ENCODE results near the gene SLC18A2.
"Not testable (repeated sequence)": the region's sequence is repeated elsewhere in the genome, so short reads cannot be mapped to it uniquely, and the experiment has no call there.

Gene SLC18A2

DNA sequence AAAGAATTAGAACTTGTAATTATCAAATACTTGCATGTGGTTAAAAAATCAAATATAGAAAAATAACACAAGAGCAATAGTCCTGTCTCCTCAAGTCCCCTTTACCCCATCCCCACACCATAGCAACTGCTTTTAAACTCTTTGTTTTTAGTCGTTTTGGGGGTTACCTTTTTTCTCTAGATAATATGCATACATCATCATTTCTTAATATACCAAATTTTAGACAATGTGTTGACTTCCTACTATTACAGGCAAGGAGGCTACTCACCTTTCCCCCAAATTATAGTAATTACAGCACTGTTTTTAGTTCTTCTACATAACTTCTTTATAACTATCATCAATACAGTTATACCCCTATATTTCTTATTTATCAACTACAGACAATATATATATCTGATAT lies 57.3 kb downstream of the SLC18A2 start:
- Histone ChIP-seq H3K9ac (ENCODE audit: low read length) (no peak overlapping the region), H2BK120ac (ENCODE audit: low read depth, low read length) (no peak overlapping the region), H2AFZ (ENCODE audit: low read depth, low read length) (no peak overlapping the region), H3K4me2 (ENCODE audit: low read length, poor library complexity, severe bottlenecking) (no peak overlapping the region), H3K27ac (ENCODE audit: low read length, poor library complexity, severe bottlenecking) (no peak overlapping the region), H2BK5ac (ENCODE audit: low read depth, low read length, poor library complexity, severe bottlenecking) (no peak overlapping the region), H2BK12ac (ENCODE audit: low read length in 2 of 2) (no peak overlapping the region), H3K4me3 (ENCODE audit: insufficient read depth in 1 of 2, low read depth in 1 of 2, low read length in 2 of 2) (no peak overlapping the region), H3K27me3 (ENCODE audit: control insufficient read depth in 1 of 2, insufficient read depth in 1 of 2, low read length in 2 of 2) (no peaks in the 10 kb centered on the region), H4K91ac (ENCODE audit: low read length) (no peak overlapping the region), H3K14ac (ENCODE audit: low read length in 2 of 2) (no peak overlapping the region), H3K9me3 (ENCODE audit: control insufficient read depth, low read length) (no peaks in the 10 kb centered on the region), H3K23ac (ENCODE audit: low read length in 2 of 2) (no peak overlapping the region), H2BK15ac (ENCODE audit: low read depth, poor library complexity, severe bottlenecking) (no peak overlapping the region), H3K79me1 (replicated peaks; ENCODE audit: low read length, poor library complexity, severe bottlenecking) (peaks cover 11% of the 10 kb centered on the region), H2AK5ac (ENCODE audit: low read length, severe bottlenecking) (no peak overlapping the region), H3K4ac (ENCODE audit: low read depth in 1 of 2, low read length in 2 of 2) (no peak overlapping the region), H3K4me1 (ENCODE audit: control insufficient read depth, insufficient read depth, low read depth, low read length) (no peaks in the 10 kb centered on the region), H3K18ac (ENCODE audit: low read depth in 1 of 2, low read length in 2 of 2) (no peak overlapping the region), H4K8ac (ENCODE audit: low read length) (no peak overlapping the region), H3K36me3 (ENCODE audit: control insufficient read depth in 1 of 2, insufficient read depth in 2 of 2, low read depth in 1 of 2, low read length in 2 of 2) (no peaks in the 10 kb centered on the region)
- DNase-seq: no peak
- 100% methylated on average over 1 of the region's 1 CpG for WGBS

DNA sequence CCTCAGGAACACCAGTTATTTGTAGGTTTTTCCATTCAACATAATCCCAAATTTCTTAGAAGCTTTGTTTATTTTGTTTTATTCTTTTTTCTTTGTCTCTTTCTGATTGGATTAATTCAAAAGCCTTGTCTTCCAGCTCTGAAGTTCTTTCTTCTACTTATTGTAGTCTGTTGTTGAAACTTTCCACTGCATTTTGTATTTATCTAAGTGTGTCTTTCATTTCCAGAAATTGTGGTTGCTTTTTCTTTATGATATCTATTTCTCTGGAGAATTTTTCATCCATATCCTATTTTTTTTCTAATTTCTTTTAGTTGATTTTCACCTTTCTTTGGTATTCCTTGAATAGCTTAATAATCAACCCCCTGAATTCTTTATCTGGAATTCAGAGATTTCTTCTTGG lies 58.5 kb downstream of the SLC18A2 start:
- Histone ChIP-seq H3K9ac (ENCODE audit: low read length) (no peak overlapping the region), H4K8ac (ENCODE audit: low read length) (no peak overlapping the region), H3K9me3 (ENCODE audit: control insufficient read depth, low read length) (no peaks in the 10 kb centered on the region), H3K18ac (ENCODE audit: low read depth in 1 of 2, low read length in 2 of 2) (no peak overlapping the region), H4K91ac (ENCODE audit: low read length) (no peak overlapping the region), H2BK120ac (ENCODE audit: low read depth, low read length) (no peak overlapping the region), H3K27ac (ENCODE audit: low read length, poor library complexity, severe bottlenecking) (no peak overlapping the region), H2BK15ac (ENCODE audit: low read depth, poor library complexity, severe bottlenecking) (no peak overlapping the region), H2BK12ac (ENCODE audit: low read length in 2 of 2) (no peak overlapping the region), H2AK5ac (ENCODE audit: low read length, severe bottlenecking) (no peak overlapping the region), H3K4me1 (ENCODE audit: control insufficient read depth, insufficient read depth, low read depth, low read length) (no peaks in the 10 kb centered on the region), H2AFZ (ENCODE audit: low read depth, low read length) (no peak overlapping the region), H3K27me3 (ENCODE audit: control insufficient read depth in 1 of 2, insufficient read depth in 1 of 2, low read length in 2 of 2) (no peaks in the 10 kb centered on the region), H3K4me3 (ENCODE audit: insufficient read depth in 1 of 2, low read depth in 1 of 2, low read length in 2 of 2) (no peak overlapping the region), H2BK5ac (ENCODE audit: low read depth, low read length, poor library complexity, severe bottlenecking) (no peak overlapping the region), H3K14ac (ENCODE audit: low read length in 2 of 2) (no peak overlapping the region), H3K79me1 (replicated peaks; ENCODE audit: low read length, poor library complexity, severe bottlenecking) (peaks cover 17% of the 10 kb centered on the region), H3K4me2 (ENCODE audit: low read length, poor library complexity, severe bottlenecking) (no peak overlapping the region), H3K23ac (ENCODE audit: low read length in 2 of 2) (no peak overlapping the region), H3K4ac (ENCODE audit: low read depth in 1 of 2, low read length in 2 of 2) (no peak overlapping the region), H3K36me3 (ENCODE audit: control insufficient read depth in 1 of 2, insufficient read depth in 2 of 2, low read depth in 1 of 2, low read length in 2 of 2) (peaks cover 0 to 2% of the 10 kb centered on the region in 2 experiments)
- DNase-seq: no peak

DNA sequence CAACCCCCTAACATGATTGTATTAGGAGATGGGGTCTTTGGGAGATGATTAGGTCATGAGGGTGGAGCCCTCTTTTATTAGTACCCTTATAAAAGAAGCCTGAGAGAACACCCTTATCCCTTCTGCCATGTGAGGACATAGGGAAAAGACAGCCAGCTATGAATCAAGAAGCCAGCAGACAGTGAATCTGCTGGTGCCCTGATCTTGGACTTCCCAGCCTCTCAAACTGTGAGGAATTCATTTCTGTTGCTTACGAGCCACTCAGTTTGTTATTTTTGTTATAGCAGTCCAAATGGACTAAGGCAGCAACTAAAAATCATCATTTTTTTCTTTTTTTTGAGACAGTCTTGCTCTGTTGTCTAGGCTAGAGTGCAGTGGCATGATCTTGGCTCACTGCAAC lies 59.8 kb downstream of the SLC18A2 start:
- no peak overlapping the region for H3K23ac ChIP-seq (ENCODE audit: low read length in 2 of 2)
- H3K4me1 ChIP-seq (ENCODE audit: control insufficient read depth, insufficient read depth, low read depth, low read length): no peaks in the 10 kb centered on the region
- H3K36me3 ChIP-seq (ENCODE audit: control insufficient read depth in 1 of 2, insufficient read depth in 2 of 2, low read depth in 1 of 2, low read length in 2 of 2): peaks cover 0 to 2% of the 10 kb centered on the region in 2 experiments
- H2AFZ ChIP-seq (ENCODE audit: low read depth, low read length): no peak overlapping the region
- no peaks in the 10 kb centered on the region for H3K27me3 ChIP-seq (ENCODE audit: control insufficient read depth in 1 of 2, insufficient read depth in 1 of 2, low read length in 2 of 2)
- no peak overlapping the region for H3K14ac ChIP-seq (ENCODE audit: low read length in 2 of 2)
- peaks cover 19% of the 10 kb centered on the region for H3K79me1 ChIP-seq (replicated peaks; ENCODE audit: low read length, poor library complexity, severe bottlenecking)
- H3K9ac ChIP-seq (ENCODE audit: low read length): no peak overlapping the region
- H3K27ac ChIP-seq (ENCODE audit: low read length, poor library complexity, severe bottlenecking): no peak overlapping the region
- no CpG with 5 or more reads among the region's 1 CpG for WGBS
- H3K9me3 ChIP-seq (ENCODE audit: control insufficient read depth, low read length): no peaks in the 10 kb centered on the region
- H2BK120ac ChIP-seq (ENCODE audit: low read depth, low read length): no peak overlapping the region
- no peak overlapping the region for H2BK12ac ChIP-seq (ENCODE audit: low read length in 2 of 2)
- H3K4me3 ChIP-seq (ENCODE audit: insufficient read depth in 1 of 2, low read depth in 1 of 2, low read length in 2 of 2): no peak overlapping the region
- no peak overlapping the region for H4K8ac ChIP-seq (ENCODE audit: low read length)
- H2BK5ac ChIP-seq (ENCODE audit: low read depth, low read length, poor library complexity, severe bottlenecking): no peak overlapping the region
- no peak overlapping the region for H3K4me2 ChIP-seq (ENCODE audit: low read length, poor library complexity, severe bottlenecking)
- no peak overlapping the region for H4K91ac ChIP-seq (ENCODE audit: low read length)
- DNase-seq: no peak
- no peak overlapping the region for H3K18ac ChIP-seq (ENCODE audit: low read depth in 1 of 2, low read length in 2 of 2)
- H2BK15ac ChIP-seq (ENCODE audit: low read depth, poor library complexity, severe bottlenecking): no peak overlapping the region
- H2AK5ac ChIP-seq (ENCODE audit: low read length, severe bottlenecking): no peak overlapping the region
- no peak overlapping the region for H3K4ac ChIP-seq (ENCODE audit: low read depth in 1 of 2, low read length in 2 of 2)

DNA sequence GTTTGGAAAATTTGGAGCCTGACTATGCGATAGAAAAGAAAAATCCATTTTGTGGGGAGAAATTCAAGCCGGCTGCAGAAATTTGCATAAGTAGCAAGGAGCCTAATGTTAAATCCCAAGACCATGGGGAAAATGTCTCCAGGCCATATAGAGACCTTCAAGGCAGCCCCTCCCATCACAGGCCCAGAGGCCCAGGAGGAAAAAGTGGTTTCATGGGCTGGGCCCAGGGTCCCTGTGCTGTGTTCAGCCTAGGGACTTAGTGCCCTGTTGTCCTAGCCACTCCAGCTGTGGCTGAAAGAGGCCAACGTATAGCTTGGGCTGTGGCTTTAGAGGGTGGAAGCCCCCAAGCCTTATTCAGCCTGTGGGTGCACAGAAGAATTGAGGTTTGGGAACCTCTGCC lies 62.5 kb downstream of the SLC18A2 start:
- H2AFZ ChIP-seq (ENCODE audit: low read depth, low read length); H3K27ac ChIP-seq (ENCODE audit: low read length, poor library complexity, severe bottlenecking); H3K23ac ChIP-seq (ENCODE audit: low read length in 2 of 2); H2BK120ac ChIP-seq (ENCODE audit: low read depth, low read length); H3K4ac ChIP-seq (ENCODE audit: low read depth in 1 of 2, low read length in 2 of 2); H3K9ac ChIP-seq (ENCODE audit: low read length); H3K9me3 ChIP-seq (ENCODE audit: control insufficient read depth, low read length); H3K4me1 ChIP-seq (ENCODE audit: control insufficient read depth, insufficient read depth, low read depth, low read length); H4K91ac ChIP-seq (ENCODE audit: low read length); H2BK15ac ChIP-seq (ENCODE audit: low read depth, poor library complexity, severe bottlenecking); H3K18ac ChIP-seq (ENCODE audit: low read depth in 1 of 2, low read length in 2 of 2); H3K36me3 ChIP-seq (ENCODE audit: control insufficient read depth in 1 of 2, insufficient read depth in 2 of 2, low read depth in 1 of 2, low read length in 2 of 2); H2BK12ac ChIP-seq (ENCODE audit: low read length in 2 of 2); H3K4me2 ChIP-seq (ENCODE audit: low read length, poor library complexity, severe bottlenecking); H2AK5ac ChIP-seq (ENCODE audit: low read length, severe bottlenecking); H3K4me3 ChIP-seq (ENCODE audit: insufficient read depth in 1 of 2, low read depth in 1 of 2, low read length in 2 of 2); H4K8ac ChIP-seq (ENCODE audit: low read length); DNase-seq; H3K14ac ChIP-seq (ENCODE audit: low read length in 2 of 2); H3K27me3 ChIP-seq (ENCODE audit: control insufficient read depth in 1 of 2, insufficient read depth in 1 of 2, low read length in 2 of 2); H2BK5ac ChIP-seq (ENCODE audit: low read depth, low read length, poor library complexity, severe bottlenecking): not testable (repeated sequence)
- peaks cover 22% of the 10 kb centered on the region for H3K79me1 ChIP-seq (replicated peaks; ENCODE audit: low read length, poor library complexity, severe bottlenecking)
- 93% methylated on average over 3 of the region's 3 CpGs for whole genome bisulfite sequencing
